GM12891 (cell line): ENCODE results near the gene TSC22D2.

Source experiments
- POLR2A ChIP-seq: IDR thresholded peaks from 2 replicates; pipeline ENCODE4 v1.6.1; 2011; ENCODE audit warnings: low read depth, low read length, control low read depth
- POLR2AphosphoS5 ChIP-seq: IDR thresholded peaks from 2 replicates; pipeline ENCODE4 v1.6.1; 2011; ENCODE audit warnings: low read depth, low read length, control low read depth
- SPI1 ChIP-seq: IDR thresholded peaks from 2 replicates; pipeline ENCODE4 v1.6.1; 2011; ENCODE audit warnings: low read depth, low read length, control low read depth
- TAF1 ChIP-seq: IDR thresholded peaks from 2 replicates; pipeline ENCODE4 v1.6.1; 2011; ENCODE audit warnings: low read depth, low read length, control low read depth

GRCh38 chr3:150483226-150483625 is 75.1 kb downstream of the TSC22D2 start:
- TF ChIP-seq POLR2AphosphoS5 (no peak), POLR2A (no peak), SPI1 (no peak), TAF1 (no peak)
